Fibroblast of the aortic adventitia (primary cell): ENCODE measurements around the gene RRM2. TPM values are rescaled to one million over a fixed set of nuclear protein-coding genes. Genes with fewer than 3 reads are reported as not detected.

Source experiments
- DNase-seq: peaks from one replicate; pipeline ENCODE4 v3.0.0-alpha.2; 2010; ENCODE audit warnings: low read depth
- H3K4me3 ChIP-seq: 2 replicates; pipeline ENCODE4 v1.5.1; 2011; ENCODE audit warnings: low read depth, mild to moderate bottlenecking, control low read depth, low read length, moderate library complexity
- total RNA-seq: library from RNA; depleted of rRNA; stranded (reverse); fragments of >200 nt; gene quantifications from 2 replicates; pipeline ENCODE4 v1.2.3, GENCODE V29; 2012; ENCODE audit warnings: low replicate concordance
- TF ChIP-seq, protein P1 (sequence below): IDR thresholded peaks from 2 replicates; pipeline ENCODE4 v1.5.1; 2011; ENCODE audit warnings: mild to moderate bottlenecking, low read length, control low read depth, inconsistent platforms; ENCODE audit not compliant: insufficient read depth

The RRM2 gene
- total RNA-seq, 1 donor: 91.4 TPM

DNA sequence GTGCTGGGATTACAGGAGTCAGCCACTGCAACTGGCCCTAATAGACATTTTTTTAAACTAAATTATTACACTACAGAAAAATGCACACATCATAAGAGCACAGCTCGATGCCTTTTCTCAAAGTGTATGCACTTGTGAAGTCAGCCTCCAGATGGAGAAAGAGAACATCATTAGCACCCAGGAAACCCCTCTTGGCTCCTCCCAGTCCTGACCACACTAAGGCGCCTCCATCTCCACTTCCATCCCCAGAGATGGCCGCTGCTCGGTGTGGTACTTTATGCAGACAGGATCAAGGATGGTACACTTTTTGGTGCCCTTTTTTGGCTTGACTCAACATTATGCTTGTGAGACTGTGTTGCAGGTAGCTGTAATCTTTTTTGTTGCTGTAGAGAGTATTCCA lies 34.8 kb downstream of the RRM2 start:
- TF ChIP-seq, protein P1, sequence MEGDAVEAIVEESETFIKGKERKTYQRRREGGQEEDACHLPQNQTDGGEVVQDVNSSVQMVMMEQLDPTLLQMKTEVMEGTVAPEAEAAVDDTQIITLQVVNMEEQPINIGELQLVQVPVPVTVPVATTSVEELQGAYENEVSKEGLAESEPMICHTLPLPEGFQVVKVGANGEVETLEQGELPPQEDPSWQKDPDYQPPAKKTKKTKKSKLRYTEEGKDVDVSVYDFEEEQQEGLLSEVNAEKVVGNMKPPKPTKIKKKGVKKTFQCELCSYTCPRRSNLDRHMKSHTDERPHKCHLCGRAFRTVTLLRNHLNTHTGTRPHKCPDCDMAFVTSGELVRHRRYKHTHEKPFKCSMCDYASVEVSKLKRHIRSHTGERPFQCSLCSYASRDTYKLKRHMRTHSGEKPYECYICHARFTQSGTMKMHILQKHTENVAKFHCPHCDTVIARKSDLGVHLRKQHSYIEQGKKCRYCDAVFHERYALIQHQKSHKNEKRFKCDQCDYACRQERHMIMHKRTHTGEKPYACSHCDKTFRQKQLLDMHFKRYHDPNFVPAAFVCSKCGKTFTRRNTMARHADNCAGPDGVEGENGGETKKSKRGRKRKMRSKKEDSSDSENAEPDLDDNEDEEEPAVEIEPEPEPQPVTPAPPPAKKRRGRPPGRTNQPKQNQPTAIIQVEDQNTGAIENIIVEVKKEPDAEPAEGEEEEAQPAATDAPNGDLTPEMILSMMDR: no peak
- no peak overlapping the region for H3K4me3 ChIP-seq
- no peak for DNase-seq

GRCh38 chr2:10158681-10159080 lies 36.1 kb downstream of the RRM2 start:
- TF ChIP-seq, protein P1: no peak
- H3K4me3 ChIP-seq: no peak overlapping the region
- DNase-seq: no peak

- no peak for DNase-seq
- TF ChIP-seq, protein P1: no peak
- H3K4me3 ChIP-seq: no peak overlapping the region
Measured at GRCh38 chr2:10159086-10159485, 36.5 kb downstream of the RRM2 start.

DNA sequence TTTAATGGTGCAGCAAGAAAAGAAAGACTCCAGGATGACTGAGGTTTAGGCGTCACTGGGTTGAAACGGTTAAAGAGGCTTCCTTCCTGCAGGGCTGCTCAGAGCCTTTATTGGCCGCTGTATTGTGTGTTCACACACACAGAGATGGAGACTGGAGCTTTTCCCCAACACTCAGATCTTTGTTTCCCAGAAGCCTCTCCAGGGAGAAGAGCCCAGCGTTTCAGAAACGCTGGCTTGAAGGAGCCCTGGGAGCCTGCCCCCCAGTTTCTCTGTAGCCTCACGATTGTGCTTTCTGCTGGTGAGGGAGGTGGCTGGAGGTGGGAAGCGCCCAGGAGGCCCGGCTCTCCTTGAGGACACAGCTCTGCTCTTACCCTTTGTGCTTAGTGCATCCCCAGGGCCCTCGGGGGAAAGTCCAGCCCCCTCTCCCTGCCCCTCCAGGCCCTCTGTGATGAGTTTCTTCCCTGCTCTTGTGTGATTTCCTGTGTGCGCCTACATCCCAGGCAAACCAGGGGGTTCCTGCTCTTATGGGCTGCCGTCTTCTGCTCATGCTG lies 37.1 kb downstream of the RRM2 start:
- no peak for DNase-seq
- TF ChIP-seq, protein P1: no peak
- no peak overlapping the region for H3K4me3 ChIP-seq

- no peak overlapping the region for H3K4me3 ChIP-seq
- no peak for DNase-seq
- TF ChIP-seq, protein P1: no peak
Measured at GRCh38 chr2:10160203-10160955, 37.8 kb downstream of the RRM2 start.

- TF ChIP-seq, protein P1: no peak
- H3K4me3 ChIP-seq: no peak overlapping the region
- no peak for DNase-seq
Measured at GRCh38 chr2:10161206-10161931, 38.8 kb downstream of the RRM2 start.
